Measurements from ENCODE around the gene PPP2R5E.

GRCh38 chr14:63443988-63444387 is 99.2 kb downstream of the PPP2R5E start:
- TF ChIP-seq CTCF (IDR thresholded peaks at IDR 0.05; ENCODE audit: insufficient read depth, low read length, poor library complexity, severe bottlenecking) (no peak), EZH2phosphoT487 (conservative IDR thresholded peaks at IDR 0.05; ENCODE audit: low read length) (no peak)
